BE2C (cell line): ENCODE data around the gene ACSS1.

Experiments
- DNase-seq: peaks from one replicate; pipeline ENCODE4 v3.0.0-alpha.2; 2020
- H3K27me3 ChIP-seq: fragments of 250-450 bp; sonication (Bioruptor Pico); 2 replicates; pipeline ENCODE4 v1.5.1; 2020; ENCODE audit warnings: mild to moderate bottlenecking
- H3K36me3 ChIP-seq: fragments of 250-450 bp; sonication (Bioruptor Pico); 2 replicates; pipeline ENCODE4 v1.5.1; 2020; ENCODE audit warnings: mild to moderate bottlenecking
- H3K4me1 ChIP-seq: fragments of 250-450 bp; sonication (Bioruptor Pico); 2 replicates; pipeline ENCODE4 v1.5.1; 2020
- H3K4me3 ChIP-seq: 2 replicates; pipeline ENCODE4 v1.5.1; 2011; ENCODE audit warnings: low read depth, low read length
- H3K9me3 ChIP-seq: fragments of 250-450 bp; sonication (Bioruptor Pico); 2 replicates; pipeline ENCODE4 v1.5.1; 2020
- TF ChIP-seq, protein P1 (sequence below): IDR thresholded peaks from 2 replicates; pipeline ENCODE4 v1.5.1; 2012; ENCODE audit warnings: mild to moderate bottlenecking, low read depth, low read length

ACSS1 gene

DNA sequence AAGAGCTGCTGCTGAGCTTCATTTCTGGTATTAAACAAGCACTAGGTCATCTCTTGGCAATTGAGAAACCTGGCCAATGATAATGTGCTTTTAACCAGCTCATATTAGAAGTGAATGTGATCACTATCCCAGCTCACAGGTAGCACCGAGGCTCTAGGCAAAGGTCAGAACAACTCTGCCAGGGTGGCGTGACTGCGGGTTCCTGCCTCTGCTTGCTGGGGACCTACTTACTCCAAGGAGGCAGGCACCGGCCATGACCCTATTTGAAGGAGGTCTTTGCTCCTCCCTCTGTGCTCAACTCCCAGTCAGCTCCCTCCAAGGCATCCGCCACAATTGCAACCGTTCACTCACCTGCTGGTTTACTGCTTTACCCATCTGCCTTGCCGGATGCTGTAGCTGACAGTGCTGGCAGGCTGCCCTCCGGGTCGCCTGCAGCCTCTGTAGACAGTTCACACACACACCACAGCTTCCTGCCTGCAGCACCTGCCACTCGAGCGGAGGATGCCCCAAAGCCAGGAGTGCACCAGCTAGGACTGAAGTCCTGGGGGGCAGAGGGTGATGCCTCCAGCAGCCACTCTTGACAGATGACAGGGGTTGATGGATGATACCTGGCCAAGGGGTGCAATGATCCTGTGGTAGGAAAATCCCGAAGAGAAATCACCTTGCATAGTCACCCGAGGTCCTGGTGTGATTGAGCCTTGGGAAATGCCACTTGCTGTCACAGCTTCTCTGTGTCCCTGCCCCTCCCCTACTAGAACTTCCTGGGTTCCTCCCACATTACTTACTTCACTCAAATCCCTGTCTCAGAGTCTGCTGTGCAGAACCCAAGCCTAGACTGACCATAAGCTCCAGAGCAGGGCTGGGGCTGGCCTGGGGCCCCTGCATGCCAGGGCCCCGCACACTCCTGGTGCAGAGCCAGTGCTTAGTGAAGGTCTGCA, 32.8 kb upstream of the ACSS1 start:
- no peaks in the 10 kb centered on the region for H3K4me1 ChIP-seq
- DNase-seq, result no peak

DNA sequence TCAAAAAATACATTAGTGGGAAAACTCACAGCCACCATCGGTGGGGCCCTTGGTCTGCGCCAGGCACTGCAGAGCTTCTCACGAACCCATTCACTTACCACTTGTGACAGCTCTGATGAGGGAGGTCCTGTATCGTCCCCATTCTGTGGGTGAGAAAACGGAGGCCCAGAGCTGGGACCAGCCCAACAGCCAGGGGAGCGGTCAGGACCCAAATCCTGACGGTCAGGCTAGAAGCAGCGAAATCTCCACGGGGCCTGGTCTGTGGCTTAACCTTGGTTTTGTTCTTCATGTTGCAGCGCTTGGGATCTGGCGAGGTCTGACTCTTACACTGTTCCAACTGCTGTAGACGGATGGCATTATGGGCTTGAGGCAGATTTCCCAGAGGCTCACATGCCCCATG, 31.7 kb upstream of the ACSS1 start:
- no peaks in the 10 kb centered on the region for H3K9me3 ChIP-seq
- TF ChIP-seq, protein P1, sequence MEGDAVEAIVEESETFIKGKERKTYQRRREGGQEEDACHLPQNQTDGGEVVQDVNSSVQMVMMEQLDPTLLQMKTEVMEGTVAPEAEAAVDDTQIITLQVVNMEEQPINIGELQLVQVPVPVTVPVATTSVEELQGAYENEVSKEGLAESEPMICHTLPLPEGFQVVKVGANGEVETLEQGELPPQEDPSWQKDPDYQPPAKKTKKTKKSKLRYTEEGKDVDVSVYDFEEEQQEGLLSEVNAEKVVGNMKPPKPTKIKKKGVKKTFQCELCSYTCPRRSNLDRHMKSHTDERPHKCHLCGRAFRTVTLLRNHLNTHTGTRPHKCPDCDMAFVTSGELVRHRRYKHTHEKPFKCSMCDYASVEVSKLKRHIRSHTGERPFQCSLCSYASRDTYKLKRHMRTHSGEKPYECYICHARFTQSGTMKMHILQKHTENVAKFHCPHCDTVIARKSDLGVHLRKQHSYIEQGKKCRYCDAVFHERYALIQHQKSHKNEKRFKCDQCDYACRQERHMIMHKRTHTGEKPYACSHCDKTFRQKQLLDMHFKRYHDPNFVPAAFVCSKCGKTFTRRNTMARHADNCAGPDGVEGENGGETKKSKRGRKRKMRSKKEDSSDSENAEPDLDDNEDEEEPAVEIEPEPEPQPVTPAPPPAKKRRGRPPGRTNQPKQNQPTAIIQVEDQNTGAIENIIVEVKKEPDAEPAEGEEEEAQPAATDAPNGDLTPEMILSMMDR, result no peak
- H3K27me3 ChIP-seq, result peaks cover 19% of the 10 kb centered on the region
- no peak for DNase-seq
- H3K4me1 ChIP-seq, result no peaks in the 10 kb centered on the region
- H3K36me3 ChIP-seq, result no peaks in the 10 kb centered on the region
- H3K4me3 ChIP-seq, result no peak overlapping the region

More for the DNA sequence above, 32.8 kb upstream of the ACSS1 start:
- H3K36me3 ChIP-seq, result no peaks in the 10 kb centered on the region
- H3K4me3 ChIP-seq, result no peak overlapping the region
- no peaks in the 10 kb centered on the region for H3K9me3 ChIP-seq
- peaks cover 8% of the 10 kb centered on the region for H3K27me3 ChIP-seq
- TF ChIP-seq, protein P1, result no peak

DNA sequence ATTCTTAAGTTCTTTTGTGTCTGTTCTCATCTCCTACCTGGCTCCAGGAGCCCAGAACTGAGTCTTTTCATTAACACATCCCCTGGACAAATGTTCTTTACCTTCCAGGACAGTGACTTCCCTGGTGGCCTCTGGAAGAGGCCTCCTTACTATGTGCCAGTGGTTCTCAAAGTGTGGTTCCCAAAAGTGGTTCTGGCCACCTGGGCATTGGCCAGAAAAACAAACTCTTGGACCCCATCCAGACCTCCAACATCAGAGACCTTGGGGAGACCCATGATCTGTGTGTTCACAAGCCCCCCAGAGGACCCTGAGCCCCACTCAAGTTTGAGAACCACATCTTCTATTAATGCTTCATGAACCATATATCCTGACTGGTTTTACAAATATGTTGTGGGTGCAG, 31.2 kb upstream of the ACSS1 start:
- H3K4me1 ChIP-seq, result no peaks in the 10 kb centered on the region
- no peak for DNase-seq
- TF ChIP-seq, protein P1, result no peak
- H3K36me3 ChIP-seq, result no peaks in the 10 kb centered on the region
- H3K9me3 ChIP-seq, result no peaks in the 10 kb centered on the region
- H3K27me3 ChIP-seq, result peaks cover 24% of the 10 kb centered on the region
- H3K4me3 ChIP-seq, result no peak overlapping the region

DNA sequence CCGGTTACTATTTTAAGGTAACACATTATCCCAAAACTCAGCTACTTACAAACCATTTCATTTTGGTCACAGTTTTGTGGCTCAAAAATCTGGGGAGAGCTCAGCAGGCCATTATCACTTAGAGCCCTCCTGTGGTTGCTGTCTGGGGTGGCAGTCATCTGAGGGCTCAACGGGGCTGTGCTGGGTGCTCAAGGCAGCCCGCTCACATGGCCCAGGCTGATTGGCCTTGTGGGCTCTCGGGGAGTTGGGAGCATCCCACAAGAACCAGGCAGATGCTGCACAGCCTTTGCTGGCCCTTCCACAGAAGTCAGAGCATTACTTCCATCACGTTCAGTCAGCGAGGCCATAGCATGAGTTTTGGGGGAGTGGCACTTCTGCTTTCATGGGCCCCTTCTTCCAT, 30.3 kb upstream of the ACSS1 start:
- Histone ChIP-seq H3K9me3 (no peaks in the 10 kb centered on the region), H3K4me3 (no peak overlapping the region), H3K4me1 (no peaks in the 10 kb centered on the region), H3K36me3 (no peaks in the 10 kb centered on the region), H3K27me3 (peaks cover 32% of the 10 kb centered on the region)
- DNase-seq, result no peak
- TF ChIP-seq, protein P1, result no peak

DNA sequence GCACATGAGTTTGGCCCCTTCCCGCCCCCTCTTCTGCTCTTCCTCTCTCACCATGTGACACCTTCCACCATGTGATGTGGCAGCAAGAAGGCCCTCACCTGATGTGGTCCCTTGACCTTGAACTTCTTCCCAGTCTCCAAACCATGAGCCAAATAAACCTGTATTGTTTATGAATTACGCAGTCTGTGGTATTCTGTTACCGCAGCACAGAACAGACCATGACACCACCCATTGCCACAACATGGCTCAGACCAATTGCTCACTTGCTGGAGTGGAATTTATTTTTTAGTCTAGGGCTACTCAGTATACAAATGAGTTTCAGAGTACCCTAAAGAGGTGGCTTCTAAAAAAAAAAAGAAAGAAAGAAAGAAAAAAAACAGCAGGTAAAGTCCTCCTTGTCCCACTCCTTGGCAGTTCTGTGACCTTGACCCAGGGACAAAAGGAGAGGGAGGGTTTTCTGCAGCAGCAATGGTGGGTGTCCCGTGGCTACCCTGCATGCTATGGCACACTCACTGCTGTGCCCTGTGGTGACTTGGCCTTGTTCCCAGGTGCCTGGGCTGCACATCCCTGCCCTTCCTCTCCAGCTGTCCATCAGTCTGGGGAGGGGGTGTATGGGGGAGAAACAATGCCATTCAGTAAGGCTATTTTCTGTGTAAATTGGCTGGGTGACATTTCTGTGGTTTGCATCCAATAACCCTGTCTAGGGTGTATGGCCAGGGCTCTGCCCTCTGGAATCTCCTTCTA, 29.4 kb upstream of the ACSS1 start:
- H3K27me3 ChIP-seq, result peaks cover 42% of the 10 kb centered on the region
- no peaks in the 10 kb centered on the region for H3K4me1 ChIP-seq
- no peak for DNase-seq

More for the DNA sequence above, 29.4 kb upstream of the ACSS1 start:
- TF ChIP-seq, protein P1, result no peak
- no peaks in the 10 kb centered on the region for H3K9me3 ChIP-seq
- H3K4me3 ChIP-seq, result no peak overlapping the region
- no peaks in the 10 kb centered on the region for H3K36me3 ChIP-seq
